HEK293 (cell line): Measurements from ENCODE around the gene OLIG1.
A peak's percentile ranks its signal among the peaks of the same experiment; 100 is the strongest.

ENCODE experiments used
- CTCF ChIA-PET: fragments of 350-600 bp; formaldehyde crosslinking; extraction: SDS; loops from one replicate; lab custom pipeline; 2021; ENCODE audit warnings: antibody characterized with exemption; lab: Yijun Ruan, JAX
- POLR2A ChIA-PET: fragments of 300-600 bp; formaldehyde crosslinking; extraction: SDS; loops from one replicate; lab custom pipeline; 2020; ENCODE audit warnings: antibody characterized with exemption, inconsistent platforms; lab: Yijun Ruan, JAX
- H3K27ac ChIP-seq: fragments of 200-500 bp; sonication (Bioruptor generic); 2 replicates; pipeline ENCODE4 v1.5.1; 2014; ENCODE audit warnings: low read depth, low read length, control low read depth, inconsistent platforms; ENCODE audit errors: extremely low read depth
- H3K36me3 ChIP-seq, 2 experiments: fragments of 200-500 bp in 1 of 2; sonication (Bioruptor generic) in 1 of 2; 1 replicate in 1 of 2; 2 replicates in 1 of 2; pipeline ENCODE4 v1.5.1; 2014 to 2017; ENCODE audit warnings: inconsistent platforms in 2 of 2, low read length in 2 of 2; ENCODE audit not compliant: control insufficient read depth in 2 of 2, insufficient read depth in 1 of 2
- H3K4me1 ChIP-seq: fragments of 200-500 bp; sonication (Bioruptor generic); 2 replicates; pipeline ENCODE4 v1.5.1; 2014; ENCODE audit warnings: mild to moderate bottlenecking, low read length, inconsistent platforms; ENCODE audit not compliant: control insufficient read depth, insufficient read depth
- H3K4me3 ChIP-seq: 2 replicates; pipeline ENCODE4 v1.5.1; 2011; ENCODE audit warnings: low read depth, mild to moderate bottlenecking, control low read depth, low read length, moderate library complexity
- H3K9me3 ChIP-seq: fragments of 200-500 bp; sonication (Bioruptor generic); 2 replicates; pipeline ENCODE4 v1.5.1; 2014; ENCODE audit warnings: low read depth, low read length, inconsistent platforms; ENCODE audit not compliant: control insufficient read depth, insufficient read depth
- KLF1 ChIP-seq: fragments of 450-650 bp; formaldehyde crosslinking; IDR thresholded peaks from 2 replicates; pipeline ENCODE4 v1.5.1; 2016; ENCODE audit warnings: missing biosample characterization, missing genetic modification characterization
- REPIN1 ChIP-seq: fragments of 450-650 bp; formaldehyde crosslinking; IDR thresholded peaks from 2 replicates; pipeline ENCODE4 v1.5.1; 2017; ENCODE audit warnings: missing biosample characterization, missing genetic modification characterization, low read depth
- SETDB1 ChIP-seq: IDR thresholded peaks from one replicate; pipeline ENCODE4 v1.6.1; 2017; ENCODE audit warnings: mild to moderate bottlenecking, low read length, moderate library complexity, mixed read lengths; ENCODE audit not compliant: insufficient read length
- SP3 ChIP-seq: fragments of 450-650 bp; formaldehyde crosslinking; IDR thresholded peaks from 2 replicates; pipeline ENCODE4 v1.5.1; 2016; ENCODE audit warnings: missing biosample characterization, missing genetic modification characterization
- ZBTB49 ChIP-seq: fragments of 450-650 bp; formaldehyde crosslinking; IDR thresholded peaks from 2 replicates; pipeline ENCODE4 v1.5.1; 2016; ENCODE audit warnings: missing biosample characterization, missing genetic modification characterization, low read depth
- ZFP41 ChIP-seq: fragments of 450-650 bp; formaldehyde crosslinking; IDR thresholded peaks from 2 replicates; pipeline ENCODE4 v1.5.1; 2016; ENCODE audit warnings: missing biosample characterization, missing genetic modification characterization, borderline replicate concordance
- ZFP69B ChIP-seq: fragments of 450-650 bp; formaldehyde crosslinking; IDR thresholded peaks from 2 replicates; pipeline ENCODE4 v1.5.1; 2016; ENCODE audit warnings: missing biosample characterization, missing genetic modification characterization
- ZNF133 ChIP-seq: fragments of 450-650 bp; formaldehyde crosslinking; IDR thresholded peaks from 2 replicates; pipeline ENCODE4 v1.5.1; 2016; ENCODE audit warnings: missing biosample characterization, missing genetic modification characterization
- ZNF16 ChIP-seq: fragments of 450-650 bp; formaldehyde crosslinking; IDR thresholded peaks from 2 replicates; pipeline ENCODE4 v1.5.1; 2016; ENCODE audit warnings: low read depth, missing biosample characterization, missing genetic modification characterization
- ZNF169 ChIP-seq: fragments of 450-650 bp; formaldehyde crosslinking; IDR thresholded peaks from 2 replicates; pipeline ENCODE4 v1.5.1; 2016; ENCODE audit warnings: missing biosample characterization, missing genetic modification characterization
- ZNF175 ChIP-seq: fragments of 450-650 bp; formaldehyde crosslinking; IDR thresholded peaks from 2 replicates; pipeline ENCODE4 v1.5.1; 2016; ENCODE audit warnings: missing biosample characterization, missing genetic modification characterization
- ZNF214 ChIP-seq: fragments of 450-650 bp; formaldehyde crosslinking; IDR thresholded peaks from 2 replicates; pipeline ENCODE4 v1.5.1; 2017; ENCODE audit warnings: missing biosample characterization, mild to moderate bottlenecking, missing genetic modification characterization, borderline replicate concordance
- ZNF221 ChIP-seq: fragments of 450-650 bp; formaldehyde crosslinking; IDR thresholded peaks from 2 replicates; pipeline ENCODE4 v1.5.1; 2017; ENCODE audit warnings: missing biosample characterization, missing genetic modification characterization, borderline replicate concordance
- ZNF223 ChIP-seq: fragments of 450-650 bp; formaldehyde crosslinking; IDR thresholded peaks from 2 replicates; pipeline ENCODE4 v1.5.1; 2016; ENCODE audit warnings: missing biosample characterization, missing genetic modification characterization
- ZNF280C ChIP-seq: fragments of 450-650 bp; formaldehyde crosslinking; IDR thresholded peaks from 2 replicates; pipeline ENCODE4 v1.5.1; 2016; ENCODE audit warnings: missing biosample characterization, missing genetic modification characterization
- ZNF600 ChIP-seq: fragments of 450-650 bp; formaldehyde crosslinking; IDR thresholded peaks from 2 replicates; pipeline ENCODE4 v1.5.1; 2016; ENCODE audit warnings: missing biosample characterization, missing genetic modification characterization
- ZNF664 ChIP-seq: fragments of 450-650 bp; formaldehyde crosslinking; IDR thresholded peaks from 2 replicates; pipeline ENCODE4 v1.5.1; 2016; ENCODE audit warnings: missing biosample characterization, missing genetic modification characterization
- TF ChIP-seq, protein P1 (sequence below): fragments of 450-650 bp; formaldehyde crosslinking; IDR thresholded peaks from 2 replicates; pipeline ENCODE4 v1.5.1; 2016; ENCODE audit warnings: missing biosample characterization, missing genetic modification characterization
- TF ChIP-seq, protein P2 (sequence below): fragments of 450-650 bp; formaldehyde crosslinking; IDR thresholded peaks from 2 replicates; pipeline ENCODE4 v1.5.1; 2017; ENCODE audit warnings: missing biosample characterization, missing genetic modification characterization
- TF ChIP-seq, protein P3 (sequence below): fragments of 450-650 bp; formaldehyde crosslinking; IDR thresholded peaks from 2 replicates; pipeline ENCODE4 v1.5.1; 2016; ENCODE audit warnings: missing biosample characterization, missing genetic modification characterization, borderline replicate concordance

The OLIG1 gene

DNA sequence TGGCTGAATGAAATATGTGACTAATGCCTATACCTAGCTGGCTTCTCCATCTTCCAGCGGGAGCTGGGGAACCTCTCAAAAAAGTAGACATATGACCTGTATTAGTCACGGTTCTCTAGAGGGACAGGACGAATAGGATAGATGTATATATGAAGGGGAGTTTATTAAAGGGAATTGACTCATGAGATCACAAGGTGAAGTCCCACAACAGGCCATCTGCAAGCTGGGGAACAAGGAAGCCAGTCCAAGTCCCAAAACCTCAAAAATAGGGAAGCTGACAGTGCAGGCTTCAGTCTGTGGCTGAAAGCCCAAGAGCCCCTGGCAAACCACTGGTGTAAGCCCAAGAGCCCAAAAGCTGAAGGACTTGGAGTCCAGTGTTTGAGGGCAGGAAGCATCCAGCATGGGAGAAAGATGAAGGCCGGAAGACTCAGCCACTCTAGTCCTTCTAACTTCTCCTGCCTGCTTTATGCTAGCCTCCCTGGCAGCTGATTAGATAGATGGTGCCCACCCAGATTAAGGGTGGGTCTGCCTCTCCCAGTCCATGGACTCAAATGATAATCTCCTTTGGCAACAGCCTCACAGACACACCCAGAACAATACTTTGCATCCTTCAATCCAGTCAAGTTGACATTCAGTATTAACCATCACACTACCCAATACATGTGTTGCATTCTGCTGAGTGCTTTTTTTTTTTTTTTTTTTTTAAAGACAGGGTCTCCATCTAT is 19.6 kb downstream of the OLIG1 start:
- POLR2A ChIA-PET = interaction anchor here (0.7 kb wide), 1 partner anchor 19 kb away, joined by 4 read pairs; no protein-coding TSS in a partner anchor
- Histone ChIP-seq H3K27ac (no peak overlapping the region), H3K36me3 (no peaks in the 10 kb centered on the region), H3K4me1 (no peaks in the 10 kb centered on the region), H3K9me3 (no peaks in the 10 kb centered on the region)
- TF ChIP-seq ZFP41 (tag by site-specific recombination) (no peak), ZNF280C (tag by site-specific recombination) (no peak), ZNF223 (tag by site-specific recombination) (no peak), ZBTB49 (tag by site-specific recombination) (no peak), KLF1 (tag by site-specific recombination) (peak; percentile 83), ZNF169 (tag by site-specific recombination) (no peak), SETDB1 (no peak), ZNF664 (tag by site-specific recombination) (no peak), ZNF133 (tag by site-specific recombination) (no peak), ZNF175 (tag by site-specific recombination) (no peak), REPIN1 (tag by site-specific recombination) (no peak), ZNF221 (tag by site-specific recombination) (no peak), ZNF600 (tag by site-specific recombination) (no peak), SP3 (no peak), ZNF16 (tag by site-specific recombination) (no peak)
- TF ChIP-seq, protein P1, sequence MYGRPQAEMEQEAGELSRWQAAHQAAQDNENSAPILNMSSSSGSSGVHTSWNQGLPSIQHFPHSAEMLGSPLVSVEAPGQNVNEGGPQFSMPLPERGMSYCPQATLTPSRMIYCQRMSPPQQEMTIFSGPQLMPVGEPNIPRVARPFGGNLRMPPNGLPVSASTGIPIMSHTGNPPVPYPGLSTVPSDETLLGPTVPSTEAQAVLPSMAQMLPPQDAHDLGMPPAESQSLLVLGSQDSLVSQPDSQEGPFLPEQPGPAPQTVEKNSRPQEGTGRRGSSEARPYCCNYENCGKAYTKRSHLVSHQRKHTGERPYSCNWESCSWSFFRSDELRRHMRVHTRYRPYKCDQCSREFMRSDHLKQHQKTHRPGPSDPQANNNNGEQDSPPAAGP (tag by site-specific recombination) = peak; percentile 35; the same call in 1 of the 2 replicates
- TF ChIP-seq, all 188 proteins: peak for 2
- CTCF ChIA-PET = interaction anchor here (1.6 to 1.9 kb wide), 2 partner anchors 9 to 167 kb away, joined by 4 to 5 read pairs; no protein-coding TSS in a partner anchor
- H3K4me3 ChIP-seq = no peak overlapping the region

DNA sequence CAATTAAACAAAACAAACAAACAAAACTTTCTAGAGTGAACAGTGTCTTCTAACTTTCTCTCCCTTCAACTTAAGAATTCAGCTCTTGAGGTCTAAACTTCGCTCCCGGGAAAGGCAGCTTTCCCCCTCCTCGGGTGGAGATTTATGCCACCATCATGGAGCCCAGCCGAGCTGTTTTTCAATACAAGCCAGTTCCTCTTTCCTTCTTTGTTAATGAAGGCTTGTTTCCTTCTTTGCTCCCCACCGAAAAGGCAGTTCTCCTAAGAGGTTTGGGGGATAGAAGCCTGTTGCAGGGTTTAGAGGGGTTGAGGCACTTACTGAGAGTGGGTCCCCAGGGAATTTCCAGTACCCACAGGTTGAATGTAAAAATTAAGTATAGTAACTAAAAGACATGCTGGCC is 26.5 kb downstream of the OLIG1 start:
- H3K36me3 ChIP-seq = no peaks in the 10 kb centered on the region
- ChIA-PET CTCF (interaction anchor here (0.6 to 1.8 kb wide), 4 partner anchors 30 to 157 kb away, joined by 3 to 8 read pairs (median 4); no protein-coding TSS in a partner anchor), POLR2A (interaction anchor here (0.6 kb wide), 1 partner anchor 54 kb away, joined by 3 read pairs; no protein-coding TSS in a partner anchor)
- no peaks in the 10 kb centered on the region for H3K9me3 ChIP-seq
- H3K27ac ChIP-seq = no peak overlapping the region
- TF ChIP-seq ZFP69B (tag by site-specific recombination) (no peak), ZNF214 (tag by site-specific recombination) (no peak)
- TF ChIP-seq, protein P2, sequence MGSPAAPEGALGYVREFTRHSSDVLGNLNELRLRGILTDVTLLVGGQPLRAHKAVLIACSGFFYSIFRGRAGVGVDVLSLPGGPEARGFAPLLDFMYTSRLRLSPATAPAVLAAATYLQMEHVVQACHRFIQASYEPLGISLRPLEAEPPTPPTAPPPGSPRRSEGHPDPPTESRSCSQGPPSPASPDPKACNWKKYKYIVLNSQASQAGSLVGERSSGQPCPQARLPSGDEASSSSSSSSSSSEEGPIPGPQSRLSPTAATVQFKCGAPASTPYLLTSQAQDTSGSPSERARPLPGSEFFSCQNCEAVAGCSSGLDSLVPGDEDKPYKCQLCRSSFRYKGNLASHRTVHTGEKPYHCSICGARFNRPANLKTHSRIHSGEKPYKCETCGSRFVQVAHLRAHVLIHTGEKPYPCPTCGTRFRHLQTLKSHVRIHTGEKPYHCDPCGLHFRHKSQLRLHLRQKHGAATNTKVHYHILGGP = no peak
- TF ChIP-seq, protein P3, sequence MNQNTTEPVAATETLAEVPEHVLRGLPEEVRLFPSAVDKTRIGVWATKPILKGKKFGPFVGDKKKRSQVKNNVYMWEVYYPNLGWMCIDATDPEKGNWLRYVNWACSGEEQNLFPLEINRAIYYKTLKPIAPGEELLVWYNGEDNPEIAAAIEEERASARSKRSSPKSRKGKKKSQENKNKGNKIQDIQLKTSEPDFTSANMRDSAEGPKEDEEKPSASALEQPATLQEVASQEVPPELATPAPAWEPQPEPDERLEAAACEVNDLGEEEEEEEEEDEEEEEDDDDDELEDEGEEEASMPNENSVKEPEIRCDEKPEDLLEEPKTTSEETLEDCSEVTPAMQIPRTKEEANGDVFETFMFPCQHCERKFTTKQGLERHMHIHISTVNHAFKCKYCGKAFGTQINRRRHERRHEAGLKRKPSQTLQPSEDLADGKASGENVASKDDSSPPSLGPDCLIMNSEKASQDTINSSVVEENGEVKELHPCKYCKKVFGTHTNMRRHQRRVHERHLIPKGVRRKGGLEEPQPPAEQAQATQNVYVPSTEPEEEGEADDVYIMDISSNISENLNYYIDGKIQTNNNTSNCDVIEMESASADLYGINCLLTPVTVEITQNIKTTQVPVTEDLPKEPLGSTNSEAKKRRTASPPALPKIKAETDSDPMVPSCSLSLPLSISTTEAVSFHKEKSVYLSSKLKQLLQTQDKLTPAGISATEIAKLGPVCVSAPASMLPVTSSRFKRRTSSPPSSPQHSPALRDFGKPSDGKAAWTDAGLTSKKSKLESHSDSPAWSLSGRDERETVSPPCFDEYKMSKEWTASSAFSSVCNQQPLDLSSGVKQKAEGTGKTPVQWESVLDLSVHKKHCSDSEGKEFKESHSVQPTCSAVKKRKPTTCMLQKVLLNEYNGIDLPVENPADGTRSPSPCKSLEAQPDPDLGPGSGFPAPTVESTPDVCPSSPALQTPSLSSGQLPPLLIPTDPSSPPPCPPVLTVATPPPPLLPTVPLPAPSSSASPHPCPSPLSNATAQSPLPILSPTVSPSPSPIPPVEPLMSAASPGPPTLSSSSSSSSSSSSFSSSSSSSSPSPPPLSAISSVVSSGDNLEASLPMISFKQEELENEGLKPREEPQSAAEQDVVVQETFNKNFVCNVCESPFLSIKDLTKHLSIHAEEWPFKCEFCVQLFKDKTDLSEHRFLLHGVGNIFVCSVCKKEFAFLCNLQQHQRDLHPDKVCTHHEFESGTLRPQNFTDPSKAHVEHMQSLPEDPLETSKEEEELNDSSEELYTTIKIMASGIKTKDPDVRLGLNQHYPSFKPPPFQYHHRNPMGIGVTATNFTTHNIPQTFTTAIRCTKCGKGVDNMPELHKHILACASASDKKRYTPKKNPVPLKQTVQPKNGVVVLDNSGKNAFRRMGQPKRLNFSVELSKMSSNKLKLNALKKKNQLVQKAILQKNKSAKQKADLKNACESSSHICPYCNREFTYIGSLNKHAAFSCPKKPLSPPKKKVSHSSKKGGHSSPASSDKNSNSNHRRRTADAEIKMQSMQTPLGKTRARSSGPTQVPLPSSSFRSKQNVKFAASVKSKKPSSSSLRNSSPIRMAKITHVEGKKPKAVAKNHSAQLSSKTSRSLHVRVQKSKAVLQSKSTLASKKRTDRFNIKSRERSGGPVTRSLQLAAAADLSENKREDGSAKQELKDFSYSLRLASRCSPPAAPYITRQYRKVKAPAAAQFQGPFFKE (tag by site-specific recombination) = no peak
- TF ChIP-seq, all 188 proteins: peak for 0
- no peaks in the 10 kb centered on the region for H3K4me1 ChIP-seq
- no peak overlapping the region for H3K4me3 ChIP-seq
